Skeletal muscle tissue (tissue), 4 donors: ENCODE measurements around the gene SMIM12. TPM values are rescaled to one million over a fixed set of nuclear protein-coding genes. Genes with fewer than 3 reads are reported as not detected.

Experiments
- H3K27ac ChIP-seq: one replicate; pipeline ENCODE4 v1.7.0; 2013; ENCODE audit warnings: mild to moderate bottlenecking, low read depth, low read length, inconsistent platforms
- H3K27me3 ChIP-seq, 3 donors: one replicate each; pipeline ENCODE4 v1.7.0; 2013; ENCODE audit warnings: low read length in 3 of 3; ENCODE audit not compliant: control insufficient read depth in 3 of 3, insufficient read depth in 3 of 3
- H3K36me3 ChIP-seq, 3 donors: one replicate each; pipeline ENCODE4 v1.7.0; 2013; ENCODE audit warnings: low read length in 3 of 3; ENCODE audit not compliant: control insufficient read depth in 3 of 3, insufficient read depth in 3 of 3
- H3K4me1 ChIP-seq, 3 donors: one replicate each; pipeline ENCODE4 v1.7.0; 2013; ENCODE audit warnings: low read length in 3 of 3, mild to moderate bottlenecking in 3 of 3; ENCODE audit not compliant: control insufficient read depth in 3 of 3, insufficient read depth in 3 of 3
- H3K4me3 ChIP-seq, 3 donors: one replicate each; pipeline ENCODE4 v1.7.0; 2013; ENCODE audit warnings: low read length in 3 of 3
- H3K9ac ChIP-seq, 3 donors: one replicate each; pipeline ENCODE4 v1.7.0; 2013; ENCODE audit warnings: low read length in 3 of 3, mild to moderate bottlenecking in 3 of 3, moderate library complexity in 2 of 3, low read depth in 1 of 3
- H3K9me3 ChIP-seq, 3 donors: one replicate each; pipeline ENCODE4 v1.7.0; 2013; ENCODE audit warnings: low read length in 3 of 3; ENCODE audit not compliant: control insufficient read depth in 3 of 3
- total RNA-seq: library from RNA; depleted of rRNA; stranded (reverse); fragments of >200 nt; gene quantifications from one replicate; pipeline ENCODE4 v1.2.3, GENCODE V29; 2014
- donor health status: Osteomylitis.

SMIM12 gene
- total RNA-seq, 1 donor from 2014 or later: 8.9 TPM

- H3K4me1 ChIP-seq: no peaks in the 10 kb centered on the region
- no peak overlapping the region for H3K4me3 ChIP-seq
- H3K9ac ChIP-seq: no peak overlapping the region
- peaks cover 8 to 17% (median 16%) of the 10 kb centered on the region in 3 donors for H3K27me3 ChIP-seq
- peaks cover 0 to 2% (median 0%) of the 10 kb centered on the region in 3 donors for H3K9me3 ChIP-seq
- no peaks in the 10 kb centered on the region for H3K36me3 ChIP-seq
- H3K27ac ChIP-seq: no peak overlapping the region
Measured at GRCh38 chr1:34899906-34900305, 40.4 kb upstream of the SMIM12 start.

- Histone ChIP-seq H3K27me3 (peaks cover 8 to 17% (median 16%) of the 10 kb centered on the region in 3 donors), H3K9me3 (peaks cover 0 to 2% (median 0%) of the 10 kb centered on the region in 3 donors), H3K4me3 (no peak overlapping the region), H3K27ac (no peak overlapping the region), H3K4me1 (no peaks in the 10 kb centered on the region), H3K9ac (no peak overlapping the region), H3K36me3 (no peaks in the 10 kb centered on the region)
Measured at GRCh38 chr1:34899471-34899870, 39.9 kb upstream of the SMIM12 start.

GRCh38 chr1:34898330-34898761, 38.8 kb upstream of the SMIM12 start:
- H3K27me3 ChIP-seq: peaks cover 8 to 17% (median 16%) of the 10 kb centered on the region in 3 donors
- H3K9ac ChIP-seq: no peak overlapping the region
- peaks cover 0 to 2% (median 0%) of the 10 kb centered on the region in 3 donors for H3K9me3 ChIP-seq
- H3K4me1 ChIP-seq: no peaks in the 10 kb centered on the region
- no peak overlapping the region for H3K27ac ChIP-seq
- no peaks in the 10 kb centered on the region for H3K36me3 ChIP-seq
- H3K4me3 ChIP-seq: no peak overlapping the region

GRCh38 chr1:34896612-34897011, 37.1 kb upstream of the SMIM12 start:
- Histone ChIP-seq H3K9me3 (peaks cover 0 to 2% (median 0%) of the 10 kb centered on the region in 3 donors), H3K27ac (no peak overlapping the region), H3K4me1 (no peaks in the 10 kb centered on the region), H3K4me3 (no peak overlapping the region), H3K9ac (no peak overlapping the region), H3K27me3 (peaks cover 8 to 14% (median 9%) of the 10 kb centered on the region in 3 donors), H3K36me3 (no peaks in the 10 kb centered on the region)

- no peak overlapping the region for H3K27ac ChIP-seq
- no peaks in the 10 kb centered on the region for H3K36me3 ChIP-seq
- H3K27me3 ChIP-seq: peaks cover 18 to 21% (median 20%) of the 10 kb centered on the region in 3 donors
- H3K9ac ChIP-seq: no peak overlapping the region
- H3K9me3 ChIP-seq: no peaks in the 10 kb centered on the region
- no peak overlapping the region for H3K4me3 ChIP-seq
- H3K4me1 ChIP-seq: peaks cover 0 to 3% (median 0%) of the 10 kb centered on the region in 3 donors
Measured at GRCh38 chr1:34889705-34890104, 30.2 kb upstream of the SMIM12 start.

GRCh38 chr1:34887593-34887992, 28.0 kb upstream of the SMIM12 start:
- Histone ChIP-seq H3K9me3 (no peaks in the 10 kb centered on the region), H3K27ac (no peak overlapping the region), H3K9ac (no peak overlapping the region), H3K4me1 (peaks cover 0 to 3% (median 0%) of the 10 kb centered on the region in 3 donors), H3K27me3 (peaks cover 27 to 40% (median 31%) of the 10 kb centered on the region in 3 donors), H3K36me3 (no peaks in the 10 kb centered on the region), H3K4me3 (no peak overlapping the region)

- H3K9ac ChIP-seq: peak overlapping the region in 1 of 3 donors; percentile 40
- H3K4me3 ChIP-seq: peak overlapping the region in 2 of 3 donors; percentile 7 to 29
- peaks cover 0 to 5% (median 0%) of the 10 kb centered on the region in 3 donors for H3K9me3 ChIP-seq
- H3K27me3 ChIP-seq: peaks cover 27 to 42% (median 31%) of the 10 kb centered on the region in 3 donors
- no peak overlapping the region for H3K27ac ChIP-seq
- H3K4me1 ChIP-seq: peaks cover 0 to 3% (median 0%) of the 10 kb centered on the region in 3 donors
- H3K36me3 ChIP-seq: no peaks in the 10 kb centered on the region
Measured at GRCh38 chr1:34885405-34886247, 26.1 kb upstream of the SMIM12 start.

- Histone ChIP-seq H3K27me3 (peaks cover 29 to 42% (median 31%) of the 10 kb centered on the region in 3 donors), H3K27ac (no peak overlapping the region), H3K4me3 (no peak overlapping the region), H3K36me3 (no peaks in the 10 kb centered on the region), H3K4me1 (peaks cover 0 to 3% (median 0%) of the 10 kb centered on the region in 3 donors), H3K9ac (no peak overlapping the region), H3K9me3 (peaks cover 0 to 5% (median 0%) of the 10 kb centered on the region in 3 donors)
Measured at GRCh38 chr1:34884961-34885360, 25.4 kb upstream of the SMIM12 start.

- H3K4me3 ChIP-seq: no peak overlapping the region
- peaks cover 0 to 3% (median 0%) of the 10 kb centered on the region in 3 donors for H3K4me1 ChIP-seq
- no peak overlapping the region for H3K9ac ChIP-seq
- H3K27ac ChIP-seq: no peak overlapping the region
- H3K36me3 ChIP-seq: no peaks in the 10 kb centered on the region
- peaks cover 0 to 5% (median 0%) of the 10 kb centered on the region in 3 donors for H3K9me3 ChIP-seq
- H3K27me3 ChIP-seq: peaks cover 31 to 42% (median 31%) of the 10 kb centered on the region in 3 donors
Measured at GRCh38 chr1:34884536-34884935, 25.0 kb upstream of the SMIM12 start.

- Histone ChIP-seq H3K9ac (no peak overlapping the region), H3K4me1 (no peaks in the 10 kb centered on the region), H3K27ac (no peak overlapping the region), H3K27me3 (peaks cover 13 to 26% (median 24%) of the 10 kb centered on the region in 3 donors), H3K9me3 (peaks cover 0 to 5% (median 0%) of the 10 kb centered on the region in 3 donors), H3K36me3 (no peaks in the 10 kb centered on the region), H3K4me3 (no peak overlapping the region)
Measured at GRCh38 chr1:34879230-34879629, 19.7 kb upstream of the SMIM12 start.
